CD14-positive monocyte (primary cell): ENCODE data around the gene USP30. TPM values are rescaled to one million over a fixed set of nuclear protein-coding genes. Genes with fewer than 3 reads are reported as not detected.

Experiments
- DNase-seq, 3 donors: peaks; one replicate each; pipeline ENCODE4 v3.0.0-alpha.2; 2011 to 2022
- H2AFZ ChIP-seq: 2 replicates; pipeline ENCODE4 v1.6.0; 2012; ENCODE audit warnings: mild to moderate bottlenecking, low read depth, low read length, inconsistent platforms; ENCODE audit not compliant: insufficient read depth, poor library complexity, severe bottlenecking
- H3K27ac ChIP-seq, 2 donors: 1 replicate in 1 of 2; 2 replicates in 1 of 2; pipeline ENCODE4 v1.5.1; 2012 to 2013; ENCODE audit warnings: low read length in 2 of 2, control low read depth in 1 of 2, inconsistent platforms in 1 of 2, low read depth in 1 of 2, mild to moderate bottlenecking in 1 of 2
- H3K27me3 ChIP-seq, 2 donors: one replicate each; pipeline versions ENCODE4 v1.6.0 to v1.6.1; 2011 to 2013; ENCODE audit warnings: low read length in 2 of 2; ENCODE audit not compliant: control insufficient read depth in 2 of 2, insufficient read depth in 2 of 2
- H3K36me3 ChIP-seq, 2 donors: replicated peaks in 1 of 2; 1 replicate in 1 of 2; 2 replicates in 1 of 2; pipeline versions ENCODE4 v1.5.1 to v1.6.1; 2012 to 2013; ENCODE audit warnings: low read length in 2 of 2, control low read depth in 1 of 2, inconsistent platforms in 1 of 2, mild to moderate bottlenecking in 1 of 2; ENCODE audit not compliant: insufficient read depth in 2 of 2, control insufficient read depth in 1 of 2
- H3K4me1 ChIP-seq, 2 donors: 1 replicate in 1 of 2; 2 replicates in 1 of 2; pipeline versions ENCODE4 v1.5.1 to v1.6.1; 2012 to 2013; ENCODE audit warnings: low read length in 2 of 2, control low read depth in 1 of 2, inconsistent platforms in 1 of 2, mild to moderate bottlenecking in 1 of 2, moderate library complexity in 1 of 2; ENCODE audit not compliant: insufficient read depth in 2 of 2, control insufficient read depth in 1 of 2
- H3K4me2 ChIP-seq: replicated peaks from 2 replicates; pipeline ENCODE3; 2012; ENCODE audit warnings: low read length, moderate library complexity, mild to moderate bottlenecking; ENCODE audit not compliant: poor library complexity, severe bottlenecking; ENCODE audit errors: extremely low read depth
- H3K4me3 ChIP-seq, 3 experiments: fragments of 200-600 bp in 1 of 3; sonication (generic) in 1 of 3; replicated peaks in 1 of 3; 1 replicate in 2 of 3; 2 replicates in 1 of 3; pipeline ENCODE4 v1.5.1; 2011 to 2013; ENCODE audit warnings: low read length in 3 of 3, mild to moderate bottlenecking in 3 of 3, control low read depth in 2 of 3, low read depth in 2 of 3, inconsistent platforms in 1 of 3, moderate library complexity in 1 of 3
- H3K79me2 ChIP-seq: 2 replicates; pipeline ENCODE4 v1.6.0; 2012; ENCODE audit warnings: mild to moderate bottlenecking, control low read depth, inconsistent platforms, low read length, moderate library complexity; ENCODE audit not compliant: insufficient read depth
- H3K9ac ChIP-seq: 2 replicates; pipeline ENCODE4 v1.6.0; 2017; ENCODE audit warnings: low read length, mild to moderate bottlenecking; ENCODE audit not compliant: insufficient read depth, poor library complexity, severe bottlenecking
- H3K9me3 ChIP-seq, 2 donors: replicated peaks in 1 of 2; 1 replicate in 1 of 2; 2 replicates in 1 of 2; pipeline versions ENCODE4 v1.5.1 to v1.6.1; 2012 to 2013; ENCODE audit warnings: low read length in 2 of 2, control low read depth in 1 of 2; ENCODE audit not compliant: control insufficient read depth in 1 of 2, insufficient read depth in 1 of 2
- H4K20me1 ChIP-seq: 2 replicates; pipeline ENCODE4 v1.6.0; 2012; ENCODE audit warnings: mild to moderate bottlenecking, low read length, control low read depth, moderate library complexity; ENCODE audit not compliant: insufficient read depth
- H3K27ac Mint-ChIP-seq, 7 donors: one replicate each; pipeline ENCODE4 v1.8.0; 2020; ENCODE audit warnings: mild to moderate bottlenecking in 7 of 7, mixed read lengths in 7 of 7, moderate library complexity in 6 of 7, inconsistent platforms in 2 of 7
- H3K27me3 Mint-ChIP-seq, 3 donors: one replicate each; pipeline ENCODE4 v1.8.0; 2021 to 2022; ENCODE audit warnings: low read depth in 3 of 3, mild to moderate bottlenecking in 3 of 3, mixed read lengths in 3 of 3, moderate library complexity in 3 of 3, inconsistent platforms in 1 of 3
- H3K36me3 Mint-ChIP-seq, 2 donors: one replicate each; pipeline ENCODE4 v1.8.0; 2020; ENCODE audit warnings: mixed read lengths in 2 of 2, inconsistent platforms in 1 of 2, mild to moderate bottlenecking in 1 of 2
- H3K4me1 Mint-ChIP-seq: one replicate; pipeline ENCODE4 v1.8.0; 2020; ENCODE audit warnings: mild to moderate bottlenecking, mixed read lengths
- H3K4me3 Mint-ChIP-seq, 2 donors: one replicate each; pipeline ENCODE4 v1.8.0; 2020; ENCODE audit warnings: mild to moderate bottlenecking in 2 of 2, mixed read lengths in 2 of 2, moderate library complexity in 1 of 2
- H3K9me3 Mint-ChIP-seq, 7 donors: one replicate each; pipeline ENCODE4 v1.8.0; 2020 to 2022; ENCODE audit warnings: mixed read lengths in 7 of 7, mild to moderate bottlenecking in 6 of 7, moderate library complexity in 6 of 7, inconsistent platforms in 2 of 7
- CTCF ChIP-seq: fragments of 200-600 bp; IDR thresholded peaks from one replicate; pipeline ENCODE4 v1.8.0; 2022; ENCODE audit warnings: antibody characterized with exemption, mild to moderate bottlenecking
- WGBS: methylation state at CpG from one replicate; pipeline ENCODE4 v1.1.5; 2013; ENCODE audit warnings: missing lambda C conversion rate; ENCODE audit not compliant: insufficient coverage; 5-methylcytosine and 5-hydroxymethylcytosine counted together
- intact Hi-C, 2 donors: fragments of 100-400 bp; cut with micrococcal nuclease; formaldehyde crosslinking; loops; one replicate each; pipeline versions ENCODE4 v1.15.0 to v1.15.1; 2023
- polyA plus RNA-seq, 3 donors: library from polyadenylated mRNA; depleted of rRNA in 1 of 3; unstranded in 2 of 3; stranded (reverse) in 1 of 3; fragments of 300-500 nt in 2 of 3; fragments of >200 nt in 1 of 3; fragmentation: Illumina TruSeq in 2 of 3; gene quantifications; 1 replicate in 2 of 3; 2 replicates in 1 of 3; pipeline ENCODE4 v1.2.3, GENCODE V29; 2012 to 2021

The USP30 gene
- polyA plus RNA-seq, 3 donors: 4.5 to 8.2 (median 6.8) TPM

GRCh38 chr12:109098651-109099050, 46.3 kb downstream of the USP30 start:
- Histone ChIP-seq H2AFZ (peak overlapping the region; percentile 97), H3K9ac (peak overlapping the region; percentile 52), H3K36me3 (peaks cover 0 to 15% of the 10 kb centered on the region in 2 donors), H3K27ac (peak overlapping the region in 1 of 2 donors; percentile 38), H3K79me2 (peaks cover 6% of the 10 kb centered on the region), H3K4me3 (peak overlapping the region; percentile 77 to 85 (median 81)), H3K4me1 (peaks cover 16 to 23% of the 10 kb centered on the region in 2 donors), H3K9me3 (no peaks in the 10 kb centered on the region), H3K27me3 (no peaks in the 10 kb centered on the region), H3K4me2 (peak overlapping the region; percentile 96), H4K20me1 (no peaks in the 10 kb centered on the region)
- Mint-ChIP-seq H3K27ac (peak overlapping the region in 3 of 7 donors; percentile 43 to 63 (median 46)), H3K27me3 (peaks cover 0 to 2% (median 0%) of the 10 kb centered on the region in 3 donors), H3K4me3 (peak overlapping the region; percentile 78 to 91), H3K36me3 (peaks cover 2 to 5% of the 10 kb centered on the region in 2 donors), H3K9me3 (peaks cover 0 to 2% (median 0%) of the 10 kb centered on the region in 7 donors), H3K4me1 (peaks cover 16% of the 10 kb centered on the region)
- intact Hi-C loops: loop anchor here (2.0 to 10.0 kb wide), 8 partner anchors 46 to 584 kb away; partner anchors contain the start of genes FICD (in 2 of the 2), KCTD10 (in 1 of the 2), SSH1 (in 1 of the 2) and UBE3B (in 1 of the 2)
- no peak for TF ChIP-seq CTCF
- 33% methylated on average over 2 of the region's 8 CpGs for WGBS
- DNase-seq: no peak

- peaks cover 15 to 22% of the 10 kb centered on the region in 2 donors for H3K4me1 ChIP-seq
- H3K27ac ChIP-seq: no peak overlapping the region
- peaks cover 0 to 20% of the 10 kb centered on the region in 2 donors for H3K36me3 ChIP-seq
- H3K4me3 Mint-ChIP-seq: no peak overlapping the region
- no peaks in the 10 kb centered on the region for H3K27me3 ChIP-seq
- H4K20me1 ChIP-seq: no peaks in the 10 kb centered on the region
- H3K4me2 ChIP-seq: no peak overlapping the region
- H3K79me2 ChIP-seq: peaks cover 6% of the 10 kb centered on the region
- intact Hi-C loops: loop anchor here (2.0 to 10.0 kb wide), 8 partner anchors 47 to 585 kb away; partner anchors contain the start of genes FICD (in 2 of the 2), KCTD10 (in 1 of the 2), SSH1 (in 1 of the 2) and UBE3B (in 1 of the 2)
- peaks cover 0 to 2% (median 0%) of the 10 kb centered on the region in 7 donors for H3K9me3 Mint-ChIP-seq
- no peak overlapping the region for H3K9ac ChIP-seq
- peaks cover 0 to 2% (median 0%) of the 10 kb centered on the region in 3 donors for H3K27me3 Mint-ChIP-seq
- H3K9me3 ChIP-seq: no peaks in the 10 kb centered on the region
- no peak overlapping the region for H2AFZ ChIP-seq
- H3K36me3 Mint-ChIP-seq: peaks cover 7 to 11% of the 10 kb centered on the region in 2 donors
- TF ChIP-seq CTCF: no peak
- no peak overlapping the region for H3K4me3 ChIP-seq
- peak overlapping the region in 1 of 7 donors; percentile 52 for H3K27ac Mint-ChIP-seq
- no peak for DNase-seq
- peaks cover 13% of the 10 kb centered on the region for H3K4me1 Mint-ChIP-seq
- 92% methylated on average over 6 of the region's 12 CpGs for WGBS
Measured at GRCh38 chr12:109099431-109100020, 47.1 kb downstream of the USP30 start.
